NCI-H82 treated with DMSO at 0.1 percent for 48 hours (cell line): Measurements from ENCODE around the gene AR.
"Not testable (repeated sequence)": the region's sequence is repeated elsewhere in the genome, so short reads cannot be mapped to it uniquely, and the experiment has no call there.

ENCODE experiments used
- DNase-seq: peaks from one replicate; lab custom pipeline; 2025; ENCODE audit not compliant: unreplicated experiment; lab: John Stamatoyannopoulos, UW

Gene AR

GRCh38 chrX:67635424-67635823 lies 91.6 kb downstream of the AR start:
- no peak for DNase-seq

DNA sequence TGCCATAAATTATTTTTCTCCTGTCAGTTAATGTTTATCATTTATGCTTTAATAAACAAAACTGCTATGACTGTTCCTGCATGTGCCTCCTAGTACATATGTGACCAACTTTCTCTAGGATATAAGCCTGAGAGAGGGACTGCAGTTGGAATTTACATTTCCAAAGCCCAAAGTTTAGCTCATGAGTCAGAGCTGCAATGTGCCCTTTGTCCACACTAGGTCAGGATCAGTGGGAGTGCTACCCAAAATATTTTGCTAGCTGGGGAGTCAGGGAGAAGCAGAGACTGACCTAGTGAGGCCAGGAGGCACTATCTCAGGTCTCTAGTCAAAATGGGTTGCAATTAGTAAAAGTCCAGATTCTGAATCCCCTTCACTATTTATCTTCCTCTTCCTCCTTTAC lies 92.7 kb downstream of the AR start:
- DNase-seq: no peak

DNA sequence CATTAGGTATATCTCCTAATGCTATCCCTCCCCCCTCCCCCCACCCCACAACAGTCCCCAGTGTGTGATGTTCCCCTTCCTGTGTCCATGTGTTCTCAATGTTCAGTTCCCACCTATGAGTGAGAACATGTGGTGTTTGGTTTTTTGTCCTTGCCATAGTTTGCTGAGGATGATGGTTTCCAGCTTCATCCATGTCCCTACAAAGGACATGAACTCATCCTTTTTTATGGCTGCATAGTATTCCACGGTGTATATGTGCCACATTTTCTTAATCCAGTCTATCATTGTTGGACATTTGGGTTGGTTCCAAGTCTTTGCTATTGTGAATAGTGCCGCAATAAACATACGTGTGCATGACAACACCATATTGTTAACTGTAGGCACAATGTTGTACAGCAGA lies 93.5 kb downstream of the AR start:
- DNase-seq: not testable (repeated sequence)

DNA sequence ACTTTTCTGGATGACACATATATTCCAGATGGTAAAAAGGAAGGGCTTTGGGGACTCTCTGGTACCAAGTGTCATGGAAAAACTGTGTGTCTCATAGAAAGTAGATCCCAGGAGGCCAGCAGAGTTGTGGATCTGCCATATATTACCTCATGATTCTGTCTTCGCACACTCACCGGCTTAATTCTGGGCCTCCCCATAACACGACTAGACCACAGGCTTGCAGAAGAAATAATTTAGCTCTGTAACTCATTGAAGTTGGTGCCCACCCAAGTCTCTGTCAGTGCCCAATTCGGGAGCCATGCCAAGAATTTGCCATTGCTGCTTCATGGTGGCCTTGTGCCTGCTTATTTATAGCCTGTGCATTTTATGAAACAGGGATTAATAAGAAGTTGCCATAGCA lies 104.5 kb downstream of the AR start:
- DNase-seq: no peak

DNA sequence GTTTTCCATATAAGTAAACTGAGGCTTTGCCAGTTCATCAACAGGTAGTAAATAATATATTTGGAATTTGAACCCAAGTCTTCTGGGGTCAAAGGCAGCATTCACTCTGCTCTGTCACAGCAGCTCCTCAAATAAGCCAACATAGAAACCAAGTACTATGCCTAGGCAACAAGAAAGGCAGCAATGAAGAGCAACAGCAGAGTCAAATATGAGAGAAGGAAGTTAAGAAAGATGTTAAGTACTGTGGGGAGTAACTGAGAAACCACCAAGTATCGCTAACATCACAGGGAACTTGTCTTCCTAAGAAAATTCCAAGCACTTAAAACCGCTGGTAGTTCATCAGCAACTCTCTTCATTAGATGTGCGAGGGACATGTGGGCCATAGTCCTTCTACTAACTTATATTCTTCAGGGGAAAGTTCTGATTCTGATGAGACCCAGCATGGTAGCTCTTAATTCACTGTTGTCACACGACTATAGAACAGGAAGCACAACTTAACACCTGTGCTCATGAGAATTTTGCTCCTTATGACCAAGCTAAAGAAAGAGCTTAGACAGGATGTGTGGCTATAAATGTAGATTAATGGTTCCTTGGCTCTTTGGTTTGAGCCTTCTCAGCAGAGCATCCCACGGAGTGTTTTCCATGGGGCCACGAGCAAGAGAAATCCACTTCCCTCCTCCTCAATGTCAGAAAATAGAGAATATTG lies 107.8 kb downstream of the AR start:
- DNase-seq: no peak

DNA sequence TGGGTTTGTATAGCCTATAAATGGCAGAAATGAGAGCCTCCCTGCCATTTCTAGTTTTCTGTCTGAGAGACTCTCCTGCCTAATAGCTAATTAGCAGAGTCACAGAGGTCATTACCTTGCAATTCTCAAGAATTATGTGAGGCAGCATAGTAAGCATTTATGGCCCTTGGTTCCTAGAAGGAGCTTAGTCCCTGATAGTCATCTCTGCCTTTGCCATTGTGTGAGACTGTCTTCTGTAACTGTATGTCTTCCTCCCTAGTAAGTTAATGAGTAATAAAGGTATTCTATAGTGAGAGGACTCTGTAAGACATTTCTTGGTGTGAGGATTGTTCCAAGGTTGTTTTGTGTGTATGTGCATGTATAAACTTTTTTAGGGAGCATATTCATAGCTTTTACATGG lies 108.7 kb downstream of the AR start:
- DNase-seq: no peak

GRCh38 chrX:67654301-67654700 lies 110.5 kb downstream of the AR start:
- no peak for DNase-seq

DNA sequence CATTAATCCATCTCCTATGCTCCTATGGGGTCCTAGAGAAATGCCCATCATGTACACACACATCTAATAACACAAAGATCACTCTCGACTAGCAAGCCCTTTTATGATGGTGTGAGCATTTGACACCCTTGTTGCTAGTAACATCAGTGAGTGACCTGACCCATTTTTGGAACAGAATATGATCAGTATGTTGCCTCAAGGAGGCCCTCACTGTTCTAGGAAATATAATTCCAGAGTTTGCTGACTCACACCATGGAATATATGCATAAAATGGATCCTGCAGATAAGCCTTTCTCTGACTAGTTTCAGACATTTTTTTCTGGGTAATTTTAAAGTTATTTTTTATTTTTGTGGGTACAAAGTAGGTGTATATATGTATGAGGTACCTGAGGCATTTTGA lies 121.8 kb downstream of the AR start:
- no peak for DNase-seq

GRCh38 chrX:67670717-67671116 lies 126.9 kb downstream of the AR start:
- not testable (repeated sequence) for DNase-seq

DNA sequence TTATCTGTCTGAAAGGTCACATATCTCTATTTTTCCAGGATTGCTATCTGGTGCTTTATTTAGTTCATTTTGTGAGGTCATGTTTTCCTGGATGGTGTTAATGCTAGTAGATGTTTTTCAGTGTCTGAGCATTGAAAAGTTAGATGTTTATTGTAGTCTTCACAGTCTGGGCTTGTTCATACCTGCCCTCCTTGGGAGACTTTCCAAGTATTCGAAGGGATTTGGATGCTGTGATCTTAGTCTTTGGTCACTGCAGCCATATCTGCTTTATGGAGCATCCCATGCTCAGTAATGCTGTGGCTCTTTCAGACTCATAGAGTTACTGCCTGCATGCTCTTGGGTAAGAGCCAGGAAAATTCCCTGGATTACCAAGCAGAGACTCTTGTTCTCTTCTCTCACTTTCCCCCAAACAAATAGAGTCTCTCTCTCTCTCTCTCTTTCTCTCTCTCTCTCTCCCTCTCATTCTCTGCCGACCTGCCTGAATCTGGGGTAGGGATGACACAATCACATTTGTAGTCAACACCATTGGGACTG lies 130.0 kb downstream of the AR start:
- no peak for DNase-seq

GRCh38 chrX:67674741-67675140 lies 130.9 kb downstream of the AR start:
- no peak for DNase-seq

- DNase-seq: no peak
Measured at GRCh38 chrX:67684136-67684535, 140.3 kb downstream of the AR start.

DNA sequence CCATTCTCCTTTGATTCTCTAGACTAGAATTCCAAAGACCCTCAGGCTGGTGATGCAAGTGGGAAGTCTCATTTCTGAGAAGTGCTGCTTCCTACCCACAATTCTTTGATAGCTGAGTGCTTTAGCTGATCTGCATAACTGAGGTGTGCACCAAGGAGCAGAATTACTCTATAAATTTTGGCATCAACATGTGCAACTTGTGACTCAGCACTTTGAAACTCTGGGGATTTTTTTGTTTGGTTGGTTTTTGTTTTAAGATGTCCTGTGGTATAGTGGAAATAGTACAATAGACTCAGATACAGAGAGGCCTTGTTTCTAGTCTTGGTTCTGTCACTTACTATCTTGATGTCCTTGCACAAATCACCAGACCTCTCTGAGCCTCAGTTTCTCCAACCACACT lies 148.4 kb downstream of the AR start:
- DNase-seq: no peak

DNA sequence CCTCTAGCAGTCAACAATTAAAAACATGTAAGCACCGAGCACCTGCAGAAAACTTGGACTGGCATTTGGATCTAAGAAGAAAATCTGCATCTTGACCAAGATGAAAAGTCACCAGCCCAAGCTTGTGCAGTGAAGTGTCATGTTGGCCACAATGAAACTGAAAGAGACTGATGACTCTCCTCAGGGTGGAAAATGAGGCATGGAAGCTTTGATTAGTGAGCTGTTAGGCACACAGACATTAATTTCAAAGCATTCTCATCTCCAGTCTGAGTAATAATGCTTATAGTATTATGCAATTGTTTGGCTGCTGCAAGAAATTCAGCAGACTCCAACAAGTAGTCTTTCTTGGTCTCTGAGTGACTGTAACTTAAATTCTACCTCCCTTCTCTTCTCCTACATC lies 150.1 kb downstream of the AR start:
- no peak for DNase-seq

DNA sequence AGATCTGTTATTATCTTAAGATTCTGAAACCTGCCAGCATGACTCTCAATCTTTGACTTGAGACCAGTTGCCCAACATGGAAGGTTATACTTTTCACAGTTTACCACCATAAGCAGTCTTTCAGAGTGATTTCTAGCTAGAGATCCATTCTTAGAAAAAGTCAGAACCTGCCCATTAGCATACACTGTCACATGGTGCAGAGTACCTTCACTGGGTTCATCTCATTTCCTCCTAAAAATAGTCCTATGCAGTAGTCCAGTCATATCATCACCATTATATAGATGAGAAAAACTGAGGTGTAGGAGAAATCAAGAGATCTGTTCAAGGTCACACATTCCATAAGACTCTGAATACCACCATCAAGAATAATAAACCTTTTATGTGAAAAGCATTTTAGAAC lies 153.6 kb downstream of the AR start:
- DNase-seq: no peak

DNA sequence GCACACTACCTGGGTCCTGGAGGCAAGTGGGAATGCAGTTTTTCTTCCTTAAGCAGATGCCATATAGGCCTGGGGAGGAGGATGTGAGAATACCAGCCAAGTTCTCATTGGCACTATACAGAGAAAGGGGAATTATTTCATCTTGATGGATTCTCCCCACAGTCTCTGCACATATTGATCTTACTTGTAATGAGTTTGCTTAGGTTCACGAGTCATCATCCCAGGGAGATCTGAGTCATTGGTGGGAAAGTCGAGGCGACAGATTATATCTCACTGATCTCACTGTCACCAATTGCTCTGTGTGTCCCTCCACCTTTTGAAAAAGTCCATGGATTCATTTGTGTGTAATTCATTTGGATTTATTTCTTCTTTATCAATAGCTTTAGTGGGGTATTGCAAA lies 156.8 kb downstream of the AR start:
- DNase-seq: no peak

GRCh38 chrX:67714004-67714403 lies 170.2 kb downstream of the AR start:
- DNase-seq: no peak

DNA sequence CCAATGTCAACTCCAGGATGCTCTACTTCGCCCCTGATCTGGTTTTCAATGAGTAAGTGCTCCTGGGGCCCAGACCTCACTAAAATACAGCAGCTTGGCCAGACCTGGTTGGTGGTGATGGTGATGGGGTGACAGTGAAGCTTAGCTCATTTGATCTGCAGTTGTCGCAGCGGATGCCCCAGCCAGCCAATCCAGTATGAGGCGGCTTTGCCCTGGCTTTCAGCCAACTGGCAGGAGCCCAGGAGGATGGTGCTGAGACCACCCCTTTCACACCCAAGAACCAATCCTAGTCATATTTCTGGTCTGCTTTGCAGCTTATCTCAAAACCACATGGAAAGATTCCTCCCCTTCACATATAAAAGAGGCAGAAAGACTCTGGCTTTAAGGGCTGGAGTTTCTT lies 173.8 kb downstream of the AR start:
- no peak for DNase-seq

GRCh38 chrX:67718926-67719325 lies 175.1 kb downstream of the AR start:
- no peak for DNase-seq

- no peak for DNase-seq
Measured at GRCh38 chrX:67720344-67720743, 176.5 kb downstream of the AR start.

DNA sequence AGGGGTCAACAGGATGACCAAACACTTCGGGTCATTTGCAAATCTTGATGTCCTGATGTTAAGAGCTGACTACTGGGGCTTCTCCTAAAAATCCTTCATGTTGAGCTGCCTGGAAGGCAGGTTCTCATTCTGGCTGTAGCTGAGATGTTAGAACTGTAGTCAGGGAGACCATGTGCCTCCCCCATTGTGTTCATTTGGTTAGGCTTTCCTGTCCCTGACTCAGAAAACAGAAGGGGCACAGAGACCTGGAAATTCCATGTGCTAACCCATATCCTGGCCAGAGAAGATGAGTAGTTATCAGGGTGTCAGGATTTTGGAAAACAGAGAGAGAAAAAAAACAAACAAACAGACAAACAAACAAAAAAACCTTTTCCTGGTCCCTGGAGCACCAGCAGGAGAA lies 177.5 kb downstream of the AR start:
- DNase-seq: no peak

- no peak for DNase-seq
Measured at GRCh38 chrX:67723580-67724351, 179.9 kb downstream of the AR start.
